Keratinocyte (primary cell): Measurements from ENCODE around the gene SKI. TPM values are rescaled to one million over a fixed set of nuclear protein-coding genes. Genes with fewer than 3 reads are reported as not detected.
A peak's percentile ranks its signal among the peaks of the same experiment; 100 is the strongest.
"Not testable (repeated sequence)": the region's sequence is repeated elsewhere in the genome, so short reads cannot be mapped to it uniquely, and the experiment has no call there.

Experiments
- DNase-seq: peaks from one replicate; pipeline ENCODE4 v3.0.0-alpha.2; 2011; ENCODE audit warnings: low read depth, missing footprints, low spot score
- FAIRE-seq: peaks from 2 replicates; lab custom pipeline; 2011; peaks lifted over from hg19 to GRCh38; lab: Jason Lieb, UNC
- H2AFZ ChIP-seq: 2 replicates; pipeline ENCODE4 v1.6.0; 2012; ENCODE audit warnings: low read length, control low read depth, inconsistent platforms; ENCODE audit not compliant: control insufficient read depth
- H3K27ac ChIP-seq: 2 replicates; pipeline ENCODE4 v1.5.1; 2011; ENCODE audit warnings: low read length; ENCODE audit not compliant: control insufficient read depth, insufficient read depth
- H3K27me3 ChIP-seq: 3 replicates; pipeline ENCODE4 v1.6.0; 2011; ENCODE audit warnings: low read length; ENCODE audit not compliant: control insufficient read depth, insufficient read depth; ENCODE audit errors: extremely low read depth
- H3K36me3 ChIP-seq, 2 experiments: 2 replicates in 1 of 2; 3 replicates in 1 of 2; pipeline ENCODE4 v1.5.1; 2011; ENCODE audit warnings: low read length in 2 of 2, mild to moderate bottlenecking in 1 of 2; ENCODE audit not compliant: control insufficient read depth in 2 of 2, insufficient read depth in 2 of 2; ENCODE audit errors: extremely low read depth in 1 of 2
- H3K4me1 ChIP-seq: 3 replicates; pipeline ENCODE4 v1.5.1; 2011; ENCODE audit warnings: low read length; ENCODE audit not compliant: control insufficient read depth, insufficient read depth; ENCODE audit errors: extremely low read depth
- H3K4me2 ChIP-seq: 3 replicates; pipeline ENCODE4 v1.6.0; 2011; ENCODE audit warnings: low read depth, low read length; ENCODE audit not compliant: control insufficient read depth, insufficient read depth; ENCODE audit errors: extremely low read depth
- H3K4me3 ChIP-seq, 3 experiments: fragments of 200-600 bp in 1 of 3; sonication (generic) in 1 of 3; 2 replicates in 2 of 3; 3 replicates in 1 of 3; pipeline ENCODE4 v1.5.1; 2011 to 2016; ENCODE audit warnings: low read length in 3 of 3, mild to moderate bottlenecking in 3 of 3, control low read depth in 2 of 3, inconsistent platforms in 1 of 3, low read depth in 1 of 3, mixed read lengths in 1 of 3, mixed run types in 1 of 3, moderate library complexity in 1 of 3; ENCODE audit not compliant: control insufficient read depth in 2 of 3, insufficient read depth in 2 of 3; ENCODE audit errors: extremely low read depth in 1 of 3
- H3K79me2 ChIP-seq: 2 replicates; pipeline ENCODE4 v1.6.0; 2012; ENCODE audit warnings: low read length; ENCODE audit not compliant: control insufficient read depth, insufficient read depth
- H3K9ac ChIP-seq: 3 replicates; pipeline ENCODE4 v1.6.0; 2011; ENCODE audit warnings: low read length; ENCODE audit not compliant: control insufficient read depth, insufficient read depth; ENCODE audit errors: extremely low read depth
- H3K9me1 ChIP-seq: 3 replicates; pipeline ENCODE4 v1.6.0; 2011; ENCODE audit warnings: low read length; ENCODE audit not compliant: control insufficient read depth, insufficient read depth; ENCODE audit errors: extremely low read depth
- H3K9me3 ChIP-seq: 2 replicates; pipeline ENCODE4 v1.5.1; 2012; ENCODE audit warnings: low read depth, low read length; ENCODE audit not compliant: control insufficient read depth
- H4K20me1 ChIP-seq: 3 replicates; pipeline ENCODE4 v1.6.0; 2011; ENCODE audit warnings: low read length; ENCODE audit not compliant: control insufficient read depth, insufficient read depth; ENCODE audit errors: extremely low read depth
- CTCF ChIP-seq, 3 experiments: IDR thresholded peaks in 1 of 3; conservative IDR thresholded peaks in 1 of 3; optimal IDR thresholded peaks in 1 of 3; 2 replicates in 2 of 3; 3 replicates in 1 of 3; pipeline versions ENCODE3 to v1.5.1; 2011; ENCODE audit warnings: low read length in 3 of 3, mild to moderate bottlenecking in 3 of 3, moderate library complexity in 2 of 3, control low read depth in 1 of 3, inconsistent platforms in 1 of 3; ENCODE audit not compliant: insufficient read depth in 2 of 3; ENCODE audit errors: extremely low read depth in 1 of 3
- EZH2 ChIP-seq: IDR thresholded peaks from one replicate; pipeline ENCODE4 v1.6.1; 2012; ENCODE audit warnings: inconsistent platforms, mild to moderate bottlenecking, low read length, moderate library complexity
- dilution Hi-C: fragments of 300-500 bp; cut with MboI; formaldehyde crosslinking; loops from one replicate; pipeline ENCODE4 v1.7.0; 2020; ENCODE audit warnings: low sequenced_read_pairs; ENCODE audit not compliant: extremely low pct_ligation_motif_present
- polyA plus RNA-seq, 5 experiments: library from polyadenylated mRNA; depleted of rRNA in 3 of 5; stranded (reverse) in 3 of 5; stranded (forward) in 1 of 5; unstranded in 1 of 5; fragments of >200 nt; gene quantifications; 1 replicate in 1 of 5; 2 replicates in 3 of 5; 3 replicates in 1 of 5; pipeline versions ENCODE4 v1.2.1 to v1.2.3, GENCODE V29; 2011 to 2012; ENCODE audit warnings: missing spikeins in 2 of 5, low read depth in 1 of 5, low replicate concordance in 1 of 5

SKI gene
- polyA plus RNA-seq, 1 donor (not counting 4 experiments of a cell fraction or from before 2014, with no cell fraction given) = 4.8 TPM

- no peak for FAIRE-seq
- Histone ChIP-seq H3K27me3 (peaks cover 21% of the 10 kb centered on the region), H2AFZ (no peak overlapping the region)
Observed at GRCh38 chr1:2331200-2331544, 103.1 kb downstream of the SKI start.

DNA sequence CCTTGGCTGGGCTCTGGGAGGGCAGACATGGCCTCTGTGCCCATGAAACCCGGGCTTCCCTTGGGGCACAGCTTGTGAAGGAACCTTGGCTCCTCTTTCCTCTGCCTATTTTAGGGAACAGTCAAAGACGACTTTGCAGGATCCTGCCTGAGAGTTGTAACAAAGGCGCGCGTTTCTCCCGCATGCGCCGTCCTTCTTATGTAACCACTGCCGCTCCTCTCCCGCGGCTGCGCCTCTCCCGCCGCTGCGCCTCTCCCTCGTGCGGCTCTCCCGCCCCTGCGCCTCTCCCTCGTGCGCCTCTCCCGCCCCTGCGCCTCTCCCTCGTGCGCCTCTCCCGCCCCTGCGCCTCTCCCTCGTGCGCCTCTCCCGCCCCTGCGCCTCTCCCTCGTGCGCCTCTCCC is 103.5 kb downstream of the SKI start:
- H3K79me2 ChIP-seq, H3K9ac ChIP-seq, dilution Hi-C loops, DNase-seq, H3K4me3 ChIP-seq, H3K27ac ChIP-seq, H3K9me1 ChIP-seq, H2AFZ ChIP-seq, H3K36me3 ChIP-seq, H4K20me1 ChIP-seq, H3K4me2 ChIP-seq, FAIRE-seq, H3K9me3 ChIP-seq: not testable (repeated sequence)
- Histone ChIP-seq H3K4me1 (peaks cover 17% of the 10 kb centered on the region), H3K27me3 (peaks cover 19% of the 10 kb centered on the region)

More at GRCh38 chr1:2331200-2331544, 103.1 kb downstream of the SKI start:
- Histone ChIP-seq H3K27ac (no peak overlapping the region), H3K9me3 (no peaks in the 10 kb centered on the region), H3K79me2 (no peaks in the 10 kb centered on the region), H3K4me3 (no peak overlapping the region), H4K20me1 (no peaks in the 10 kb centered on the region), H3K4me2 (no peak overlapping the region), H3K9me1 (no peaks in the 10 kb centered on the region), H3K36me3 (no peaks in the 10 kb centered on the region), H3K9ac (no peak overlapping the region), H3K4me1 (peaks cover 17% of the 10 kb centered on the region)
- dilution Hi-C loops = no loop called here
- TF ChIP-seq CTCF (optimal IDR thresholded peaks at IDR 0.05 in 1 of 3, IDR thresholded peaks at IDR 0.05 in 1 of 3, conservative IDR thresholded peaks at IDR 0.05 in 1 of 3; ENCODE audit: extremely low read depth in 1 of 3, insufficient read depth in 2 of 3, low read length in 3 of 3) = no peak
- no peak for TF ChIP-seq EZH2
- DNase-seq = no peak

DNA sequence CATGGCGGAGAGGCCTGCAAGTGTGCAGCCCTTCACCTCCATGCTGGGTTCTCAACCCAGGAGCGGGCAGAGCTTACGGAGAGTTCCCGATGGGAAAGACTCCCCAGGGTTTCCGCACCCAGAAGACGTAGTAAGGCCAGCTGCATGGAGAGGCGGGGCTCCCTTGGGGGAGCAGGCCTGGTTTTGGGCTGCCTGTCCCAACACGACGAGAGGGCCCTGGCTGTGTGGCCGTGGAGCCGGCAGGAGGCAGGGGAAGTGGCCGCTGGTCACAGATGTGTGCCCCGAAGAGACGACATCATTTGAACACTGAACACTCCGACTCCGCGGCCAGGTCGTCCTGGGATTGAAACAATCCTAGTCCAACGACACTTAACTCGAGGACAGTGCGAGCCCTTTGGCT is 106.2 kb downstream of the SKI start:
- no peaks in the 10 kb centered on the region for H4K20me1 ChIP-seq

More for the DNA sequence above, 106.2 kb downstream of the SKI start:
- Histone ChIP-seq H3K4me2 (peak overlapping the region; percentile 79), H3K9me1 (no peaks in the 10 kb centered on the region), H3K36me3 (no peaks in the 10 kb centered on the region), H3K27ac (peak overlapping the region; percentile 31), H3K79me2 (no peaks in the 10 kb centered on the region), H3K9ac (peak overlapping the region; percentile 65), H3K4me3 (peak overlapping the region in 2 of 3 experiments; percentile 31 to 63), H3K9me3 (no peaks in the 10 kb centered on the region), H3K4me1 (peaks cover 17% of the 10 kb centered on the region), H2AFZ (peak overlapping the region; percentile 81), H3K27me3 (peaks cover 19% of the 10 kb centered on the region)
- dilution Hi-C loops = no loop called here
- FAIRE-seq (no peak), DNase-seq (no peak)
- TF ChIP-seq EZH2 (no peak), CTCF (optimal IDR thresholded peaks at IDR 0.05 in 1 of 3, IDR thresholded peaks at IDR 0.05 in 1 of 3, conservative IDR thresholded peaks at IDR 0.05 in 1 of 3; ENCODE audit: extremely low read depth in 1 of 3, insufficient read depth in 2 of 3, low read length in 3 of 3) (no peak)
